Transverse colon (tissue), 4 donors: ENCODE measurements around the gene SUB1. TPM values are rescaled to one million over a fixed set of nuclear protein-coding genes. Genes with fewer than 3 reads are reported as not detected.
"Not testable (repeated sequence)": the region's sequence is repeated elsewhere in the genome, so short reads cannot be mapped to it uniquely, and the experiment has no call there.

Experiments used
- DNase-seq: peaks from one replicate; pipeline ENCODE4 v3.0.0-alpha.2; 2019
- H3K27ac ChIP-seq, 4 donors: fragments of 200-600 bp; sonication (generic); 2 replicates each; pipeline ENCODE4 v1.5.1; 2016 to 2018; ENCODE audit warnings: inconsistent platforms in 4 of 4
- H3K27me3 ChIP-seq: fragments of 200-600 bp; sonication (generic); 2 replicates; pipeline ENCODE4 v1.5.1; 2017; ENCODE audit warnings: inconsistent platforms
- H3K36me3 ChIP-seq, 4 donors: fragments of 200-600 bp; sonication (generic); 2 replicates each; pipeline ENCODE4 v1.5.1; 2017 to 2019; ENCODE audit warnings: inconsistent platforms in 4 of 4
- H3K4me1 ChIP-seq, 4 donors: fragments of 200-600 bp; sonication (generic); 2 replicates each; pipeline ENCODE4 v1.5.1; 2017 to 2020; ENCODE audit warnings: inconsistent platforms in 4 of 4
- H3K4me3 ChIP-seq, 4 donors: fragments of 200-600 bp; sonication (generic); 1 replicate in 1 of 4; 2 replicates in 3 of 4; pipeline versions ENCODE4 v1.5.1 to v1.6.1; 2017 to 2019; ENCODE audit warnings: inconsistent platforms in 4 of 4
- H3K9me3 ChIP-seq, 2 donors: fragments of 200-600 bp; sonication (generic); 2 replicates each; pipeline ENCODE4 v1.5.1; 2017 to 2019; ENCODE audit warnings: inconsistent platforms in 2 of 2
- CTCF ChIP-seq, 5 experiments: fragments of 200-600 bp in 3 of 5; fragments of 450-650 bp in 2 of 5; sonication (generic) in 3 of 5; IDR thresholded peaks; 1 replicate in 2 of 5; 2 replicates in 3 of 5; pipeline ENCODE4 v1.5.1; 2016 to 2017; ENCODE audit warnings: antibody characterized with exemption in 5 of 5, inconsistent platforms in 3 of 5, mild to moderate bottlenecking in 2 of 5, moderate library complexity in 1 of 5
- EP300 ChIP-seq: sonication (generic); formaldehyde crosslinking; IDR thresholded peaks from one replicate; pipeline ENCODE4 v1.6.1; 2017; ENCODE audit warnings: antibody characterized with exemption, low read depth
- POLR2A ChIP-seq: fragments of 450-650 bp; IDR thresholded peaks from one replicate; pipeline ENCODE4 v1.6.1; 2016; ENCODE audit warnings: antibody characterized with exemption, mild to moderate bottlenecking, moderate library complexity
- POLR2AphosphoS5 ChIP-seq, 3 donors: sonication (generic); formaldehyde crosslinking; IDR thresholded peaks; one replicate each; pipeline ENCODE4 v1.6.1; 2016; ENCODE audit warnings: antibody characterized with exemption in 3 of 3
- WGBS, 2 donors: methylation state at CpG; one replicate each; pipeline ENCODE4 v1.1.5; 2018; ENCODE audit warnings: low coverage in 1 of 2; 5-methylcytosine and 5-hydroxymethylcytosine counted together
- in situ Hi-C, 4 donors: fragments of 200-750 bp; cut with MboI; loops; one replicate each; pipeline versions ENCODE4 v1.15.0 to v1.15.1; 2017; ENCODE audit warnings: low sequenced_read_pairs in 3 of 4, low pct_ligation_motif_present in 1 of 4, low pct_unique_long_range_greater_than_20kb in 1 of 4
- intact Hi-C: fragments of 100-400 bp; cut with DNase I; formaldehyde crosslinking; loops from one replicate; pipeline ENCODE4 v1.15.1; 2023; ENCODE audit warnings: low total_unique reads
- total RNA-seq, 4 donors: library from RNA; depleted of rRNA; stranded (reverse); fragments of >200 nt; gene quantifications; one replicate each; pipeline ENCODE4 v1.1.0, GENCODE V29; 2016

SUB1 gene
- total RNA-seq, 4 donors from 2014 or later: 30.3 to 126 (median 78.8) TPM

- in situ Hi-C loops: no loop called here
- intact Hi-C loops: no loop called here
- 57 to 74% methylated on average over 5 to 8 of the region's 8 CpGs for WGBS, 2 donors
Measured at GRCh38 chr5:32628049-32628844, 42.9 kb downstream of the SUB1 start.

GRCh38 chr5:32630867-32631491 is 45.6 kb downstream of the SUB1 start:
- Histone ChIP-seq H3K27me3 (no peaks in the 10 kb centered on the region), H3K36me3 (no peaks in the 10 kb centered on the region), H3K4me1 (no peaks in the 10 kb centered on the region), H3K27ac (no peak overlapping the region), H3K4me3 (no peak overlapping the region), H3K9me3 (no peaks in the 10 kb centered on the region)
- in situ Hi-C loops (no loop called here), intact Hi-C loops (no loop called here)
- TF ChIP-seq POLR2A (no peak), EP300 (no peak), CTCF (IDR thresholded peaks at IDR 0.05) (no peak), POLR2AphosphoS5 (IDR thresholded peaks at IDR 0.05) (no peak)
- no peak for DNase-seq
- WGBS, 2 donors: 74% methylated on average over 5 of the region's 5 CpGs; no CpG with 5 or more reads in 1 of the 2 donors

More at GRCh38 chr5:32628049-32628844, 42.9 kb downstream of the SUB1 start:
- no peak for DNase-seq
- H3K36me3 ChIP-seq: no peaks in the 10 kb centered on the region
- no peak overlapping the region for H3K27ac ChIP-seq
- no peaks in the 10 kb centered on the region for H3K9me3 ChIP-seq
- TF ChIP-seq EP300: no peak
- no peak for TF ChIP-seq POLR2AphosphoS5 (IDR thresholded peaks at IDR 0.05)
- no peak for TF ChIP-seq CTCF (IDR thresholded peaks at IDR 0.05)
- TF ChIP-seq POLR2A: no peak
- no peaks in the 10 kb centered on the region for H3K27me3 ChIP-seq
- H3K4me1 ChIP-seq: no peaks in the 10 kb centered on the region
- no peak overlapping the region for H3K4me3 ChIP-seq

GRCh38 chr5:32633017-32633416 is 47.7 kb downstream of the SUB1 start:
- WGBS, 2 donors: 90 to 92% methylated on average over 1 to 8 of the region's 8 CpGs
- in situ Hi-C loops, H3K27me3 ChIP-seq, H3K4me1 ChIP-seq, H3K27ac ChIP-seq, H3K4me3 ChIP-seq, H3K36me3 ChIP-seq, DNase-seq, intact Hi-C loops, H3K9me3 ChIP-seq: not testable (repeated sequence)

GRCh38 chr5:32638309-32638708 is 53.0 kb downstream of the SUB1 start:
- Histone ChIP-seq H3K27me3 (no peaks in the 10 kb centered on the region), H3K4me1 (no peaks in the 10 kb centered on the region), H3K36me3 (no peaks in the 10 kb centered on the region), H3K9me3 (no peaks in the 10 kb centered on the region), H3K27ac (no peak overlapping the region), H3K4me3 (no peak overlapping the region)
- TF ChIP-seq CTCF (IDR thresholded peaks at IDR 0.05) (no peak), POLR2AphosphoS5 (IDR thresholded peaks at IDR 0.05) (no peak), POLR2A (no peak), EP300 (no peak)
- in situ Hi-C loops (no loop called here), intact Hi-C loops (no loop called here)
- no peak for DNase-seq
- 91 to 100% methylated on average over 3 to 9 of the region's 9 CpGs for WGBS, 2 donors
